Measurements from ENCODE around the gene UBR4.

- TF ChIP-seq, protein P1, sequence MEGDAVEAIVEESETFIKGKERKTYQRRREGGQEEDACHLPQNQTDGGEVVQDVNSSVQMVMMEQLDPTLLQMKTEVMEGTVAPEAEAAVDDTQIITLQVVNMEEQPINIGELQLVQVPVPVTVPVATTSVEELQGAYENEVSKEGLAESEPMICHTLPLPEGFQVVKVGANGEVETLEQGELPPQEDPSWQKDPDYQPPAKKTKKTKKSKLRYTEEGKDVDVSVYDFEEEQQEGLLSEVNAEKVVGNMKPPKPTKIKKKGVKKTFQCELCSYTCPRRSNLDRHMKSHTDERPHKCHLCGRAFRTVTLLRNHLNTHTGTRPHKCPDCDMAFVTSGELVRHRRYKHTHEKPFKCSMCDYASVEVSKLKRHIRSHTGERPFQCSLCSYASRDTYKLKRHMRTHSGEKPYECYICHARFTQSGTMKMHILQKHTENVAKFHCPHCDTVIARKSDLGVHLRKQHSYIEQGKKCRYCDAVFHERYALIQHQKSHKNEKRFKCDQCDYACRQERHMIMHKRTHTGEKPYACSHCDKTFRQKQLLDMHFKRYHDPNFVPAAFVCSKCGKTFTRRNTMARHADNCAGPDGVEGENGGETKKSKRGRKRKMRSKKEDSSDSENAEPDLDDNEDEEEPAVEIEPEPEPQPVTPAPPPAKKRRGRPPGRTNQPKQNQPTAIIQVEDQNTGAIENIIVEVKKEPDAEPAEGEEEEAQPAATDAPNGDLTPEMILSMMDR (IDR thresholded peaks at IDR 0.05): no peak
- TF ChIP-seq EP300 (IDR thresholded peaks at IDR 0.05) (no peak), POLR2A (IDR thresholded peaks at IDR 0.05) (no peak)
Observed at GRCh38 chr1:19035377-19036040, 174.6 kb downstream of the UBR4 start.

All from sigmoid colon (tissue), 4 donors.